Measurements from ENCODE around the gene CCDC93. TPM values are rescaled to one million over a fixed set of nuclear protein-coding genes. Genes with fewer than 3 reads are reported as not detected.
"Not testable (repeated sequence)": the region's sequence is repeated elsewhere in the genome, so short reads cannot be mapped to it uniquely, and the experiment has no call there.

CCDC93 gene
- total RNA-seq, 1 donor from 2014 or later, result 24.1 TPM

GRCh38 chr2:118045286-118045685 lies 31.4 kb upstream of the CCDC93 start:
- no peak for DNase-seq (ENCODE audit: low spot score)

- DNase-seq (ENCODE audit: low spot score), result no peak
Observed at GRCh38 chr2:118044854-118045253, 31.0 kb upstream of the CCDC93 start.

GRCh38 chr2:118044103-118044716 lies 30.3 kb upstream of the CCDC93 start:
- DNase-seq (ENCODE audit: low spot score), result no peak

- no peak for DNase-seq (ENCODE audit: low spot score)
Observed at GRCh38 chr2:118040891-118041290, 27.0 kb upstream of the CCDC93 start.

- DNase-seq (ENCODE audit: low spot score), result peak; percentile 15
Observed at GRCh38 chr2:118032169-118033013, 18.5 kb upstream of the CCDC93 start.

- no peak for DNase-seq (ENCODE audit: low spot score)
Observed at GRCh38 chr2:118031566-118031965, 17.7 kb upstream of the CCDC93 start.

- DNase-seq (ENCODE audit: low spot score), result no peak
Observed at GRCh38 chr2:118029025-118029424, 15.2 kb upstream of the CCDC93 start.

GRCh38 chr2:118021356-118021755 lies 7.5 kb upstream of the CCDC93 start:
- DNase-seq (ENCODE audit: low spot score), result no peak

- DNase-seq (ENCODE audit: low spot score), result no peak
Observed at GRCh38 chr2:118019821-118020220, 6.0 kb upstream of the CCDC93 start.

- DNase-seq (ENCODE audit: low spot score), result no peak
Observed at GRCh38 chr2:118016911-118017310, 3.0 kb upstream of the CCDC93 start.

GRCh38 chr2:118015761-118016160 lies 1.9 kb upstream of the CCDC93 start:
- not testable (repeated sequence) for DNase-seq (ENCODE audit: low spot score)

- DNase-seq (ENCODE audit: low spot score), result no peak
Observed at GRCh38 chr2:118014492-118014824, 588 bp upstream of the CCDC93 start.

- DNase-seq (ENCODE audit: low spot score), result peak; percentile 12
Observed at GRCh38 chr2:118013221-118013723, 598 bp downstream of the CCDC93 start.

- DNase-seq (ENCODE audit: low spot score), result no peak
Observed at GRCh38 chr2:118012778-118013177, 1.1 kb downstream of the CCDC93 start.

- DNase-seq (ENCODE audit: low spot score), result peak; percentile 2
Observed at GRCh38 chr2:118010473-118010872, 3.4 kb downstream of the CCDC93 start.

- DNase-seq (ENCODE audit: low spot score), result no peak
Observed at GRCh38 chr2:118006861-118007260, 7.0 kb downstream of the CCDC93 start.

- DNase-seq (ENCODE audit: low spot score), result no peak
Observed at GRCh38 chr2:118006326-118006725, 7.5 kb downstream of the CCDC93 start.

- DNase-seq (ENCODE audit: low spot score), result peak; percentile 84
Observed at GRCh38 chr2:118003396-118003824, 10.5 kb downstream of the CCDC93 start.

- no peak for DNase-seq (ENCODE audit: low spot score)
Observed at GRCh38 chr2:118000041-118000440, 13.8 kb downstream of the CCDC93 start.

GRCh38 chr2:117997872-117998454 lies 15.9 kb downstream of the CCDC93 start:
- no peak for DNase-seq (ENCODE audit: low spot score)

GRCh38 chr2:117996525-117996924 lies 17.3 kb downstream of the CCDC93 start:
- no peak for DNase-seq (ENCODE audit: low spot score)

- no peak for DNase-seq (ENCODE audit: low spot score)
Observed at GRCh38 chr2:117994729-117995128, 19.1 kb downstream of the CCDC93 start.
